HUES6 (cell line): ENCODE data around the gene MSL2.
A peak's percentile ranks its signal among the peaks of the same experiment; 100 is the strongest.
"Not testable (repeated sequence)": the region's sequence is repeated elsewhere in the genome, so short reads cannot be mapped to it uniquely, and the experiment has no call there.

Experiments
- H3K27ac ChIP-seq: 2 replicates; pipeline ENCODE4 v1.7.0; 2013; ENCODE audit warnings: low read depth, mild to moderate bottlenecking, low read length, inconsistent platforms
- H3K27me3 ChIP-seq: 2 replicates; pipeline ENCODE4 v1.6.1; 2013; ENCODE audit warnings: low read length; ENCODE audit not compliant: control insufficient read depth, insufficient read depth
- H3K36me3 ChIP-seq: 2 replicates; pipeline ENCODE4 v1.6.1; 2013; ENCODE audit warnings: low read length; ENCODE audit not compliant: control insufficient read depth, insufficient read depth
- H3K4me1 ChIP-seq: 2 replicates; pipeline ENCODE4 v1.6.1; 2013; ENCODE audit warnings: low read length; ENCODE audit not compliant: control insufficient read depth, insufficient read depth
- H3K4me3 ChIP-seq: 2 replicates; pipeline ENCODE4 v1.5.1; 2013; ENCODE audit warnings: low read depth, low read length
- H3K9ac ChIP-seq: one replicate; pipeline ENCODE4 v1.6.1; 2013; ENCODE audit warnings: mild to moderate bottlenecking, low read length
- H3K9me3 ChIP-seq: 2 replicates; pipeline ENCODE4 v1.6.1; 2013; ENCODE audit warnings: low read depth, low read length; ENCODE audit not compliant: control insufficient read depth, insufficient read depth

Gene MSL2

DNA sequence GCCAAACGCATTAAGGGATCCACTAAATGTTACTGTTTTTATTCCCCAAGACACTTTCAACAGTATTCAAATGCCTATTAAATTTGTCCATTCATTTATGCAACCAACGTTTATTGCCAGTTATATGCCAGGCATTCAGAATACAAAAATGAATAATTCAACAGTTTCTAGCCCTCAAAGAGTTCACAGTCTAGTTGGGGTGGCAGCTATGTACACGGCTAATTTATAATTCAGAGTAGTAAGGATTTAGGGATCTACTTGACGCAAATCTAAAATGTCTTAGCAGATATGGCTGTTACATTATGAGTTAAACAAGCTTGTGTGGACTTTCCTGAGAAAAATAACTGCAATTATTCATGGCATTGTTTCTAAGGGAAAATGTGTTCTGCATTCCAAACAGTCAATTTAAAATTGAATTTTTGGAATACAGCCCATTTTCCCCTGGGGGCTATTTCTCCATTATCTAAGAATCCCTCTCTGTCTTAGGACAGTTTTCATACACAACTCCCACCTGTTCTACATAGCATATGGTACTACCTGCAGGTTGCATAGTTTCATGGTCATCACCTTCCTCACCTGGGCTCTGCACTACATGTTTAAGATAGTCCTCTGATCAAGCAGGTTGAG lies 11.5 kb upstream of the MSL2 start:
- no peak overlapping the region for H3K9ac ChIP-seq
- H3K4me1 ChIP-seq: no peaks in the 10 kb centered on the region
- no peaks in the 10 kb centered on the region for H3K36me3 ChIP-seq
- no peak overlapping the region for H3K27ac ChIP-seq
- H3K4me3 ChIP-seq: no peak overlapping the region
- no peaks in the 10 kb centered on the region for H3K27me3 ChIP-seq
- H3K9me3 ChIP-seq: no peaks in the 10 kb centered on the region

DNA sequence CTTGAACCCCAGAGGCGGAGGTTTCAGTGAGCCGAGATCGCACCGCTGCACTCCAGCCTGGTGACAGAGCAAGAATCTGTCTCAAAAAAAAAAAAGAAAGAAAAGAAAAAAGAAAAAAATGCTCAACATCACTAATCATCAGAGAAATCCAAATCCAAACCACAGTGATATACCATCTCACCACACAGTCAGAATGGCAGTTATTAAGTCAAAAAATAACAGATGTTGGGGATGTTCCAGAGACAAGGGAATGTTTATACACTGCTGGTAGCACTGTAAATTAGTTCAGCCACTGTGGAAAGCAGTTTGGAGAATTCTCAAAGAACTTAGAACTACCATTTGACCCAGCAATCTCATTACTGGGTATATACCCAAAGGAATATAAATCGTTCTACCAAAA lies 3.1 kb upstream of the MSL2 start:
- H3K9me3 ChIP-seq, H3K36me3 ChIP-seq, H3K9ac ChIP-seq, H3K27ac ChIP-seq, H3K27me3 ChIP-seq, H3K4me1 ChIP-seq, H3K4me3 ChIP-seq: not testable (repeated sequence)

DNA sequence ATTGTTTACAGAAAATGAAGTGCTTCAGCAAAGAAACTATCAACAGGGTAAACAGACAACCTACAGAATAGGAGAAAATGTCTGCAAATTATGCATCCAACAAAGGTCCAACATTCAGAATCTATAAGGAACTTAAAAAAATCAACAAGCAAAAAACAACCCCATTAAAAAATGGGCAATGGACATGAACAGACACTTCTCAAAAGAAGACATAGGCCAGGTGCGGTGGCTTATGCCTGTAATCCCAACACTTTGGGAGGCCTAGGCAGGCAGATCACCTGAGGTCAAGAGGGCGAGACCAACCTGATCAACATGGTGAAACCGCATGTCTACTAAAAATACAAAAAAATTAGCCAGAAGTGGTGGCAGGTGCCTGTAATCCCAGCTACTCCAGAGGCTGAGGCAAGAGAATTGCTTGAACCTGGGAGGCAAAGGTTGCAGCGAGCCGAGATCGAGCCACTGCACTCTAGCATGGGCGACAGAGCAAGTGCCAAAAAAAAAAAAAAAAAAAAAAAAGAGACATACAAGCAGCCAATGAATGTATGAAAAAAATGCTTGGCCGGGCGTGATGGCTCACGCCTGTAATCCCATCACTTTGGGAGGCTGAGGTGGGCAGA lies 2.4 kb upstream of the MSL2 start:
- not testable (repeated sequence) for H3K36me3 ChIP-seq, H3K4me1 ChIP-seq, H3K9ac ChIP-seq, H3K27me3 ChIP-seq, H3K9me3 ChIP-seq, H3K27ac ChIP-seq, H3K4me3 ChIP-seq

DNA sequence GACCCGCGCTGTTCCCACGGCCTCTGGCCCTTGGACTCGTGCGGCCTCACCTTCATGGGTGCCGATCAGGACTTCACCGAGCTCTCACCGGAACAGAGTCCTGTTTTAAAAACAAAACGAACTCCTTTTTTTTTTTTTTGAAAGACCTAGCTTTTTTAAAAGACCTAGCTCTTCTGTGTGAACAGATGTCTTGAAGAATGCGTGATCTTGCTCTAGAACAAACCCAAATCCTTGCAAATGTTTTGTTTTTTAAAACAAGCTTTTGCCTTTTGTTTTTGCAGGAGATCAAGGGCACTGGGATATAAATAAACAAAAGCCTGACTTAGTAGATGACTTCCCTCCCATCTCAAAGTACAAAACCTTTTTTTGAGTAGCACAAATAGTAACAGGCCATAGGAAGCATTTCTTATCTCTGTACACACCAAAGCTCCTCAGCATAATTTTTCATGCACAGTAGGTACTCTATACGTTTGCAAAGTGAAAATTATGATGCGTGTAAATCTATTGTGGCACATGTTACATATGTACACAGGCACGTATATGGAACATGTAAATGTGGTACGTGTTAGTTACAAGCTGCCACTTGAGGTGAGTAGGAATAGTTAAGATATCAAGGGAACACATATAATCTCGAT lies 1.1 kb upstream of the MSL2 start:
- H3K36me3 ChIP-seq: 0 out of 2 replicates have a peak, but pooled peaks cover 3% of the 10 kb centered on the region
- peak overlapping the region; percentile 91 for H3K4me3 ChIP-seq
- H3K9ac ChIP-seq: peak overlapping the region; percentile 87
- H3K27me3 ChIP-seq: no peaks in the 10 kb centered on the region
- H3K27ac ChIP-seq: peak overlapping the region; percentile 83
- H3K4me1 ChIP-seq: peaks cover 21% of the 10 kb centered on the region
- H3K9me3 ChIP-seq: peaks cover 2% of the 10 kb centered on the region; the same call in 1 of the 2 replicates

DNA sequence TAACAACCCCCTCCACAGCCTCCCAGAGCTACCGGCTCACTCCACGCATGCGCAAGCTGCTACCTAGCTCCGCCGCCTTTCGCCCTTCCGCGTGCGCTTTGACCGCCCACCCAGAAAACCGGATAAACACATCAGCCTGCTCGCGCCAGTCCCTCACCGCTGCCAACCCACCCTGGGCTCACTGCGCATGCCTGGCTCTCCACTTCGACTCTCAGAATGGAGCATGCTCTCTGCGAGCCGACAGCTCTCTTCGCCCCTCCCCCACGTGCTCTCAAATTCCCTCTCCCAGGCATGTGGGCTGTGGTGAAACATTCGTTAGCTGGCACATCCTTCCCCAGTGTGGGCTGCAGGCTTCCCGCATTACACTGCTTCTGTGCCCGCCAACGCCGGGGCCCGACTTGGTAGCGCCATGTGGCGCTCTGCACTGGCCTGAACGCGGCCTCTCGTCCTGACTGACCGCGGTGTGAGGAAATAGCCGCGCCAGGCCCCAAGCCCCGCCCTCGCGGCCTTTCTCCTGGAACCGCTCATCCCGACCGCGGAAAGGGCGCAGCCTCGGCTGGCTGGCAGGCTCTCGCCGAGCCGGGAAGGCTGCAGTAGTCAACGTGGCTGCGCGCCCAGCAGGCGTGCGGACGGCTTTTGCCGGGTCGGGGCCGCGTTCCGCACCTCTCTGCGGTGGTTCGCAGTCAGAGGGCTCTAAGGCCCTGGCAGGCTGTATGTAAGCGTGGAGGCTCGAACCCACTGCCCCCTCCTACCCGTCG lies 445 bp upstream of the MSL2 start:
- Histone ChIP-seq H3K9ac (peak overlapping the region; percentile 87), H3K36me3 (0 out of 2 replicates have a peak, but pooled peaks cover 3% of the 10 kb centered on the region), H3K9me3 (peaks cover 2% of the 10 kb centered on the region; the same call in 1 of the 2 replicates), H3K4me3 (peak overlapping the region; percentile 91), H3K4me1 (peaks cover 21% of the 10 kb centered on the region), H3K27ac (peak overlapping the region; percentile 83), H3K27me3 (no peaks in the 10 kb centered on the region)

DNA sequence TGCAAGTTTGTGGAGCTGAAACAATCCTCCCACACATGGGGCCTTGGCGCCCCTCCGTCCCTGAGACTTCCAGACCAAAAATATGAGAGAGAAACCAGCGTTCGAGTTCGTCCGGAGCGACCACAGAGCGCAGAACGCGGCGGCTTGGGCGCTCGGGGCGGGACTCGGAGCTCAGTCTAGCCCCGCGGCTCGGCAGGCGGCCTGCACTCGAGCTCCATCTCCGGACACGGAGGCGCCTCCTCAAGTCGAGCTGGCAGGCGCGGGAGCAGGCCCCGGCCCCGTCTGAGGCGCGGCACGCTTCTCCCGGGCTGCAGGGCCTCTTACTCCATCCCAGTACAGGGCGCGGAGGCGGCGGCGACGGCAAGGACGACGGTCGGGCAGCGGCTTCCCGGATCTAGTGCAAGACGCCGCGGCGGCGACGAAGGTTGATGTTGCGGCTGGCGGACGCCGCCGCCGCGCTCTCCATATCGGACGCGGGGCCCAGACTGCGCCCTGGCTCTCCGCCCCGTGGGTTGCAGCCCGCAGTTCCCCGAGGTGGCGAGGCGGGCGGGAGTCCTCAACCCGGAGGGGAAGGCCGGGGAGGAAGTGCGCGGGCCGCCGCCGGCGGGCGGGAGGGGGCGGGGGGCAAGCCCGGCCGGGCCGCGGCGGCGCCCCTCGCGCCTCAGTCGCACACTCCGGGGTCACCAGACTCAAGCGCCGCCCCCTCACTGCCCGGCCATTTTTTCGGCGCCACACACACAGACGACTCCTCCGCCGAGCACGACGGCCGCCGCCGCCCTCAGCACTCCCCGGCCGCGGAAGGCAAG lies 674 bp downstream of the MSL2 start:
- H3K9me3 ChIP-seq: peaks cover 2% of the 10 kb centered on the region; the same call in 1 of the 2 replicates
- H3K4me1 ChIP-seq: peaks cover 21% of the 10 kb centered on the region
- peak overlapping the region; percentile 91 for H3K4me3 ChIP-seq
- peak overlapping the region; percentile 88 for H3K27ac ChIP-seq
- no peaks in the 10 kb centered on the region for H3K27me3 ChIP-seq
- H3K36me3 ChIP-seq: 0 out of 2 replicates have a peak, but pooled peaks cover 3% of the 10 kb centered on the region
- H3K9ac ChIP-seq: peak overlapping the region; percentile 87

DNA sequence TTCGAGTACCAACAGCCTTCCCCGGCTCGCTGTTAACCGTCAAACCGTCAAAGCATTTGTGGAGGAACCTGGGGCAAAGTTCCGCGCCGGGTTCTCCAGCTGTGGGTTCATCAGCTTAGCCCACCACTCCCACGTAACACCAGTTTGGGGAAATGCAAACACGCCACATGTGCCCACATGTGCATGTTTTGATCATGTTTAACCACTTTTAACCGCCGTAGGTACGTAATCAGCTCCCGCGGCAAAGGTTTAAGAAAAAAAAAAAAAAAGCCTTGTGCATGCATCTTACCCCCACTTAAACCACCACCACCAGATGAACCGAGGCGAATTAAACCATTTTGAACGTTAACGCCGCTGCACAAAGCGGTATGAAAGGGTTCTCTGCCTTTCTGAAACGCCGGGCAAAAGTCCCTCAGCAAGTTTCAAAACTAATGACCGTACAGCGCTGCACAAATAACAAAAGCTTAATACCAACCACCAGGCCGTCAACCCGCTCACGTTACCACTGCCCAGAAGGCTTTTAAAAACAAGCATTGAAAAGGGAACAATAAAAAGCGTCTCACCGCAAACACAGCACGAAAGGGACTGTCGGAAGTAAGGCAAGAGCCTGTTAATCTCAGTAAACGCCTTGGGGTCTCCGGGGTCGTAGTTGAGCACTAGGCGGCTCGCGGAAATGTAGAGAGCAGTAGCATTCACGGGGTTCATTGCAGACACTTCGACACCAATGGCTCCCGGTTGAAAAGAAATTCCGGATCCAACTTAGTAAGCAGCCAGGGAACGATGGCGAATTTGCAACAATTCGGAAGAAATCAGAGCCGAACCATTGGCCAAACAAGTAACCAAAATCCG lies 1.5 kb downstream of the MSL2 start:
- Histone ChIP-seq H3K36me3 (0 out of 2 replicates have a peak, but pooled peaks cover 3% of the 10 kb centered on the region), H3K4me1 (peaks cover 21% of the 10 kb centered on the region), H3K4me3 (peak overlapping the region; percentile 91), H3K9me3 (peaks cover 2% of the 10 kb centered on the region; the same call in 1 of the 2 replicates), H3K9ac (peak overlapping the region; percentile 87), H3K27me3 (no peaks in the 10 kb centered on the region), H3K27ac (peak overlapping the region; percentile 88; the same call in 1 of the 2 replicates)

DNA sequence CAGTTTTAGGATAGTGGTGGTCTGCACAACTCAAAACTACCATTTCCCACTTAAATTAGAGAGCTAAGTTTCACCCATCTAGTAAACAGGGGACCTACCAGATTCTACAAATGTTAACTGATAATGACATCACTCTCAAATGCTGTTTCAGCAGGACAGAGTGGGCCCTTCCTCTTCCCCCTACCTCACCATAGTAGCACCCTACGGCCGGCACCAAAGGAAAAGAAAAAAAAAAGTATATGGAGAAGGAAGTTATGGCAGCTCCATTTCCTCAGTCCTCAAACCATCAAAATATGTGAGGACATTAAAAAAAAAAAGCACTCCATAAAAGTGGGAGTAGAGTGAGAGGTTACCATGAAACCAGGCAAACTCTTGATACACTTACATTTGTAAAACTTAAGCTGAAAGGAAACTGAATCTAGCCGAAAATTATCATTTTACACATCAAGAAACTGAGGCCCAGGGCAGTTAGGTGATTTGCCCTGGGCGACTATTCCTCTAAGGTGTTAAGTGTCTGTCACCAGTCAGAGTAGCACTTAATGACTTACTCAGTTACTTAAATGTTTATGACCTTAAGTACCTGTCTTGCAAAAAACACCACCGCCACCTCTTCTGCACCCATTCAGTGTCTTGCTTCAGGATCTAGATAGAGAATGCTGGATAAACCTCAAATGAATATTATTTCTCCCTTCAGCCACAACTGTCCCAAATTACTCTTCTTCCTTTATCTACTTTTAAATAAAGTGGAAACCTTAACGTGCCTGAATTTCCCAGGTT lies 2.7 kb downstream of the MSL2 start:
- H3K27ac ChIP-seq: no peak overlapping the region
- no peaks in the 10 kb centered on the region for H3K27me3 ChIP-seq
- 0 out of 2 replicates have a peak, but pooled peaks cover 3% of the 10 kb centered on the region for H3K36me3 ChIP-seq
- peak overlapping the region; percentile 40 for H3K9ac ChIP-seq
- H3K9me3 ChIP-seq: peaks cover under 1% of the 10 kb centered on the region; the same call in 1 of the 2 replicates
- H3K4me3 ChIP-seq: peak overlapping the region; percentile 91
- peaks cover 25% of the 10 kb centered on the region for H3K4me1 ChIP-seq

DNA sequence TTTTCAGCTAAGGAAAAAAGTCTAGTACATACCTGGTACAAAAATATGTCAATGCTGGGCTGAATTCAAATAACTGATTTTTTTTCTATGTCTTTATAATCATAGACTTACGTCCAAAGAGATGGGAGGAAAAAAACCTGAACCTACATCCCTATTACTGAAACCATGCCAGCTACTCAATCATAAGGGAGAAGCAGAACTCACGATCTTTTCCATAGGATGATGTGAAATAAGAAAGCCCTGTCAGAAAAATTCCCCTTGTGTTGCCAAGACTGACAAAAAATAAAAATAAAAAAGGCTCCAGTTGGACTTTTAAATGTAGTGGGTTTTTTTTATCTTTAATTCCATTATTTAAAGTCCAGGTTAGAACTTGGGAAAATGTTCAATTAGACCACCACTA lies 3.3 kb downstream of the MSL2 start:
- Histone ChIP-seq H3K27ac (no peak overlapping the region), H3K36me3 (0 out of 2 replicates have a peak, but pooled peaks cover 3% of the 10 kb centered on the region), H3K27me3 (no peaks in the 10 kb centered on the region), H3K4me3 (peak overlapping the region; percentile 91), H3K9me3 (no peaks in the 10 kb centered on the region), H3K9ac (no peak overlapping the region), H3K4me1 (peaks cover 30% of the 10 kb centered on the region)
